OCI-LY3 (cell line): ENCODE measurements around the gene MTFR1L.

Experiments
- CTCF ChIP-seq: fragments of 200-600, 300-600 bp; sonication (generic); IDR thresholded peaks from 2 replicates; pipeline ENCODE4 v1.5.1; 2014; ENCODE audit warnings: antibody characterized with exemption, low read length, low read depth
- EZH2phosphoT487 ChIP-seq: fragments of 200-600 bp; shearing (Covaris generic); IDR thresholded peaks from 2 replicates; pipeline ENCODE4 v1.6.1; 2018; ENCODE audit warnings: antibody characterized with exemption, mixed run types, low read depth

- no peak for TF ChIP-seq CTCF
- no peak for TF ChIP-seq EZH2phosphoT487
Measured at GRCh38 chr1:25871704-25872494, 52.1 kb downstream of the MTFR1L start.
